Stimulated activated CD8-positive, alpha-beta memory T cell treated with anti-CD3 and anti-CD28 coated beads, Interleukin-15, amount 100 ng/mL, for 1 hour (primary cell): ENCODE results near the gene ADH4.
A peak's percentile ranks its signal among the peaks of the same experiment; 100 is the strongest.
"Not testable (repeated sequence)": the region's sequence is repeated elsewhere in the genome, so short reads cannot be mapped to it uniquely, and the experiment has no call there.

Experiments
- DNase-seq: peaks from one replicate; pipeline ENCODE4 v3.0.0-alpha.2; 2020; ENCODE audit warnings: low read depth

Gene ADH4

DNA sequence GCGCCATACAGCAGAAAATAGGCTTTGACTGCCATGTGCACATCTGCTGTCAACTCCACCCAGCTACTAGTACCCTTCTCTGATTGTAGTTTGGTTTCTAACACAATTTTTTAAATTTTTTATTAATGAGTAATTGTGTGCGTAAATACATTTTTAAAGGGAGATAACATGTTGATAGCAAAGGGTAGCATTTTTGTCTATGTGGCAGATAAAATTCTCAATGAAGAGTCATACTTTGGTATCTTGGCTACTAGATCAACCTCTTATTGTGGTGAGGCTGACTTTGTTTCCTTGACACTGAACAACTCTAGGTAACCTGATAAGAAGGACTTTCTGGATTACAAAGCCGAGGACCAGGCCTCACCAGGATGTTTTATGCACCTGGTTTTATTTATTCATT is 9.5 kb downstream of the ADH4 start:
- no peak for DNase-seq

DNA sequence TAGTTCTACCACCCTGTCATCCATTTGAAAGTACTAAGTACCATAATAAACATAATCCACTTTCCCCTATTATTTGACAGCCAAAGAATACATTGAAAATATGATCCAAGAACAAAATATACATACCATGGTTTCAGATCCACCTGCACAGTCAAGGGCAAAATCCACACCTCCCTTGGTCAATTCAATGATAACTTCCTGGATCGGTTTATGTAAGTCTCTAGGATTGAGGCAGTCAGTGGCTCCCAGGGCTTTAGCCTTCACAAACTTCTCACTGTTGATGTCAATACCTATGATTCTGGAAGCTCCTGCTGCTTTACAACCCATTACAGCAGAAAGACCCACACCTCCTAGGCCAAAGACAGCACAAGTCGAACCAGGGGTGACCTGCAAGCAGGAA is 12.7 kb downstream of the ADH4 start:
- no peak for DNase-seq

DNA sequence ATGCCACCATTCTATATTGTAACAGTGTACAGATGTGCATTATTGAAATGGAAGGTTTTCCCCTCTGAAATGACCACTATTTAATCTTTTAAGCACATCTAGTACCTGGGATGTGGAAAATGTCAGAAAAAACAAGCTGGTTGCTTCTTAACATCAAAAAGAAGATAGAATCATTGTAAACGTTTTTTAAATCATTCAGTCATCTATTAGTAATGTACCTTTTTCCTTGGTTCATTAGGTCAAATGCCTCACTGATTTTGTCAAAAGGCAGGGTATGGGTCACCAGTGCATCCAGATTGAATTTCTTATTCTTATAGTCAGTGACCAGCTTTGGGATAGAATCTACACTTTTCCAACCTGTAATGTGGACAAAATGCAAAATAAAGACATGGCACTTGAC is 17.7 kb downstream of the ADH4 start:
- DNase-seq: no peak

DNA sequence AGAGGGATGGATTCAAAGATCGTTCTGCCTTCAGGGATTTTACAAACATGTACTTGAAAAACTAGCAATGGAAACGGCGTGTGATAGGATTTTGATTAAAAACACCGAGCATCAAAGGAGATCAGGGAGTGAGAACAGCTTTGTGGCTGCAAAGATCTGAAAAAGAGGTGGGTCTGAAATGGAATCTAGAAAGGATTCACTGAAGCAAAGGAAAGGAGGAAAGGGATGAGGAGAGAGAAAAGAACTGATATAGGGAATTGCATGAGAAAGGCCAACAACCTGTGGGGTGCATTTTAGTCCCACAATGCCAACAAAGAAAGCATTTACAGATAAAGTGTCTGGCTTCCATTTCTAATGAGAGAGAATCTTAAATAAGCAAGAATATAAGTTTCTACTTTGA is 23.1 kb downstream of the ADH4 start:
- DNase-seq: no peak

DNA sequence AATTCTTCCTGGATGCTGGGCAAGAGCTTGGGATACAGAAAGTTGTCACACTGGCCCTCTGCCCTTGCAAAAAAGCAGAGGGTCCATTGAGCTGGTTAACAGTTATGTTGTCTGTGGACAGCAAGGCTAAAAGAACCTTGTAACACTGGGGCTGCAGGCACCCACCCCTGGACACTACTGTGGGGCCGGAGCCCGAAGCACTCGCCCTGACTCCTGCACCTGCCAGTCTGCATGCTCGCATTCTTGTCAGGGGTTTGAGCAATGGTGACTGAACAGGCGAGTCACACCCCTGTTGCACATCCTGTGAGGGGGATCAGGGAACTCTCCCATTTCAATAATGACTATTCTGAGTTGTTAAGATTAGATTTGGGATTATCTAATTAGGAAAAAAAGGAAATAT is 23.6 kb downstream of the ADH4 start:
- no peak for DNase-seq

DNA sequence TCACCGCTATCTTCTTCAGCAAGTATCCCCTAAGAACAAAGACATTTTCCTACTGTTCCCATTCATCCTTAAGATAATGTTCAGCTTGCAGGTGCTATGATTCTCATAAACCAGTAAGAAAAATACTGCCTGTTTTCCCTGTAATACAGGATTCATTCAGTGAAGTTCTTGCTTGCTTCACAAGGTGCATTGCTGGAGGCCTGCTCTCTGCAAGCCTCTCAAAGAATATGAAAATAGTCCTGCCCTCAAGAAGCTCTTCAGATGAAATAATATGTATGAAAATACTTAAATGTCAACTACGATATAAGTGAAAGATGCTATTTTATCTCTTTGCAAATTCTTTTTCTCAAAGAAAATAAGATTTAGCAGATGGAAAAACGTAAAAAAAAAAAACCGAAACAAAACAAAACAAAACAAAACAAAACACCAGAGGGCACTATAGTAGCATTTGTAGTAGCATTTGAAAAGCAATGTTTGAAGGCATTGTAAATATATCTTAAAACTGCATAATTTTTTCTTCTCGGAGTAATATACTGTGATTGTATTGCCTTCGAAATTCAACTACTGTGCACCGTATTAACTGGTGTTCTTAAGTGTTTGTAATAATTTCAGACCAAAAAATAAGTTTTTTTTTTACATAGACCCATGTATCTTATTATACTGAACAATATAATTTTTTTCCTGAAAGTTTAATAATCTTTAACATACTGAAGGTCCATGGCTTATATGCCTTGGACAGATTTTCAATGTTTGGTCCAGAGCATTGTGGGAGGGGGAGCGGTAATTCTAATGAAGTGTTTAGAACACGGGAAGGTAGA is 26.0 kb downstream of the ADH4 start:
- no peak for DNase-seq

DNA sequence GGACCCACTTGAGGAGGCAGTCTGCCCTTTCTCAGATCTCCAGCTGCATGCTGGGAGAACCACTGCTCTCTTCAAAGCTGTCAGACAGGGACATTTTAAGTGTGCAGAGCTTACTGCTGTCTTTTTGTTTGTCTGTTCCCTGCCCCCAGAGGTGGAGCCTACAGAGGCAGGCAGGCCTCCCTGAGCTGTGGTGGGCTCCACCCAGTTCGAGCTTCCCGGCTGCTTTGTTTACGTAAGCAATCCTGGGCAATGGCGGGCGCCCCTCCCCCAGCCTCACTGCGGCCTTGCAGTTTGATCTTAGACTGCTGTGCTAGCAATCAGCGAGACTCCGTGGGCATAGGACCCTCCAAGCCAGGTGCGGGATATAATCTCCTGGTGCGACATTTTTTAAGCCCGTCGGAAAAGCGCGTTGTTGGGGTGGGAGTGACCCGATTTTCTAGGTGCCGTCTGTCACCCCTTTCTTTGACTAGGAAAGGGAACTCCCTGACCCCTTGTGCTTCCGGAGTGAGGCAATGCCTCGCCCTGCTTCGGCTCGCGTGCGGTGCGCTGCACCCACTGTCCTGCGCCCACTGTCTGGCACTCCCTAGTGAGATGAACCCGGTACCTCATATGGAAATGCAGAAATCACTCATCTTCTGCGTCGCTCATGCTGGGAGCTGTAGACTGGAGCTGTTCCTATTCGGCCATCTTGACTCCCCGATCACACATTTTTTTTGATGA is 26.8 kb downstream of the ADH4 start:
- not testable (repeated sequence) for DNase-seq

DNA sequence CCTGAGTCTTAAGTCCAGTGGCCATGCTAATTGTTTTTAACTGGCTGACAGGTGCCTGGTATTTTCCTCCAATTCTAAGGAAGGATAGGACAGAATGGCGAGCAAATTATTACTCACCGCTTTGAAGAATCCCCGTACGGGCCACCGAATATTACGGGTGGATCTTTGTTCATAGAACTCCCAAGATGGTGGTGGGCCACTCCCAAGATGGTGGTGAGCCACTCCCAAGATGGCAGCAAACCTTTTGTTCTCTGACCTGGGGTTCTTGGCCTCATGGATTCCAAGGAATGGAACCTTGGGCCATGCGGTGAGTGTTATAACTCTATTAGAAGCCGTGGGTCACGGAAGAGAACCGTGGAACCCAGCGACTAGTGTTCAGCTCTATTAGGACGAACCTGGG is 34.8 kb downstream of the ADH4 start:
- not testable (repeated sequence) for DNase-seq

DNA sequence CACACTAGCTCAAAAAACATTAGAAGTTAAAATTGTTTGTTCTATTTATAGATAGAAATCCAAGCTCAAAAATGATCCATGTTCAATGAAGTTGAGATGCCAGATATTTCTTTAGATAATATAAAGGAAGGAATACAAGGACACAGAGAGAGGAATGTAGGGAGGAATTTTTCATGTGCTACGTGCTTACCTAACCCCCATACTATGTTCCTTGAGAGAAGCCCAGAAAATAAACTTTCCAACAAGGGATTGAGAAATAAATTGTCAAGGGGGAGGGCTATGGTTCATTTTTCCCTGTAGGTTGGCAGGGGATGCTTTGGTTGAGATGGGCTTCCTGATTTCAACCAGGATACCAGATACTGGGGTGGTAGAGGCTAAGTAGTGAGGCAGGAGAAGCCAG is 39.9 kb downstream of the ADH4 start:
- DNase-seq: no peak

DNA sequence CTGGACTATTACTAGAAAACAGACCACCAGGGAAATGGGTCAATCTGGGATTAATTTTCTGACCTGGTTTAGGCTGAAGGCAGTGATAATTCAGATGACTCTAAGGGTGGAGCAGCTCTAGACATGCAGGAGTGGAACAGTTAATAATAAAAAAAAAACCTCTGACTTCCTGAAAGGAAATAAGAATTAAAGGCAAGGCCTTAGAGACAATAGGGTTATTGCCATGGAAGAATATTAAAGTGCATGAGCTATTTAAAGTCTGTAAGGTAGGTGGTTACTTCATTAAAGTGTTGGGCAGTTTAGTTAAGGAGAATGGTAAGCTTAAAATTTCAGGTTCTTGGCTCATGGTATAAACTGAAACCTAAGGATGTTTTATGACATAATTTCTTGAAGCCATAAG is 40.9 kb downstream of the ADH4 start:
- no peak for DNase-seq

DNA sequence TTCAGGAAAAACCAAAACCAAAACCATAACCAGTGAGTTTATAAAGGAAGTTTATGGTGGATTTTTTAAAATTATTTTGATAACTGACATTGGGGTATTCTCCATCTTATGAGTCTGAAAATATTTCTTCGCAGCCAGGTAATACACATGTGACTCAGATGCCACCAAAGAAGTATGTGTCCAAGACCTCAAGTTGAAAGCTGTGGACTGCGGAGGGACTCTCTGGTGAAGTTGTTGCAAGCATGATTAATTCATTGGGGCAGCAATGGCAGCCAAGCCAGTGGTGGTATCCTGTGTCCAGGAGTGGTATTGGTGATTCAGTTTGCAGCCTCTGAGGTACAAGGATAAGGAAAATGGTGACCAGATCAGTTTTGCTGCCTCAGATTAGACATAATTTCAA is 41.5 kb downstream of the ADH4 start:
- no peak for DNase-seq

DNA sequence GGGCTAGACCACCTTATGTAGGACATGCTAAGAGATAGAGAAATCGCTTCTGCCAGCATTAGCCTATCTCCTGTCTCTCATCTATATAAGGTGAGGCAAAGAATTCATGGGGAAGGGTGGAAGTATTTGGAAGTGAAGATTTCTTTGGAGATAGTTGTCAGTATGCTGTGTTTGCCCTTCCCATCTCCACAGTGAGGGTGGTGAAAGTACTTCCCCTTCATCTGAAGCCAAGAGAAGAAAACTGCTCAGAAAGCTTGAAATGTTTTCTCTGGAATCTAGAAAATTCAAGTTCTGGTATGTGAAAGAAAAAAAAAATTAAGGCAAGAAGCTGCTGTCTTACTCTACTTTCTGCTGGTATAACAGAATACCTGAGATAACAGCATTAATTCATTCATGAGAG is 43.2 kb downstream of the ADH4 start:
- no peak for DNase-seq

DNA sequence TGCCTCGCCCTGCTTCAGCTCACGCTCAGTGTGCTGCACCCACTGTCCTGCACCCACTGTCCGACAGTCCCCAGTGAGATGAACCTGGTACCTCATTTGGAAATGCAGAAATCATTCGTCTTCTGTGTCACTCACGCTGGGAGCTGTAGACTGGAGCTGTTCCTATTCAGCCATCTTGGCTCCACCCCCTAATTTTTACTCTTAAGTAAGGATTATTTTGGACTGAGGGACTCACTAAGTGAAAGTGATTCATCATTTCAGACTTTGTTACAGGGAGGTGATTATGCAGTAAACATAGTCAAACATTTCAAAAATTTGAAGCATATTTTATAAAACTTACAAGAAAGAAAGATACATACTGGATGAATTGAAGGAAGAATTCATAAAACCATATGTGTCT is 44.3 kb downstream of the ADH4 start:
- not testable (repeated sequence) for DNase-seq

DNA sequence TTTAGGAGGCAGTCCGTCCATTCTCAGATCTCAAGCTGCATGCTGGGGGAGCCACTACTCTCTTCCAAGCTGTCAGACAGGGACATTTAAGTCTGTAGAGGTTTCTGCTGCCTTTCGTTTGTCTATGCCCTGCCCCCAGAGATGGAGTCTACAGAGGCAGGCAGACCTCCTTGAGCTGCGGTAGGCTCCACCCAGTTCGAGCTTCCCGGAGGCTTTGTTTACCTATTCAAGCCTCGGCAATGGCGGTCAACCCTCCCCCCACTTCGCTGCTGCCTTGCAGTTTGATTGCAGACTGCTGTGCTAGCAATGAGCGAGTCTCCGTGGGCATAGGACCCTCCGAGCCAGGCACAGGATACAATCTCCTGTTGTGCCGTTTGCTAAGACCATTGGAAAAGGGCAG is 44.8 kb downstream of the ADH4 start:
- DNase-seq: no peak

DNA sequence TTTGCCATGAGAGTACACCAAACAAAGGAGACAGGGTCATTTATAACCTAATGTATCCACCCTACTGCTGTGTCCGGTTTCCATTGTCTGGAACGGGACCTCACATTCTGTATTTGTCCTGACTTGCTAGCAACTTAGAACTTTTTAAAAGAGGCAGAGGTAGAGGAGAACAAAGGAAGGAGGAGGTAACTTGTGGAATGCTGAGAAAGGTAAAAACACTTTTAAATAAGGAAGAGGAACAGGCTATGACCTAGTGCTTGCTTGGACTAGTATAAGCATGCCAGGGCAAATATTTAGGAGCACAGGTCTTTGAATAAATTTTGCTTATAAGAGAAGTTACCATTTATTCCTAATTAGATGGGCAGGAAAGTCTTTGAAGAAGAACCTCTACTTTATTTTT is 52.3 kb downstream of the ADH4 start:
- DNase-seq: not testable (repeated sequence)

DNA sequence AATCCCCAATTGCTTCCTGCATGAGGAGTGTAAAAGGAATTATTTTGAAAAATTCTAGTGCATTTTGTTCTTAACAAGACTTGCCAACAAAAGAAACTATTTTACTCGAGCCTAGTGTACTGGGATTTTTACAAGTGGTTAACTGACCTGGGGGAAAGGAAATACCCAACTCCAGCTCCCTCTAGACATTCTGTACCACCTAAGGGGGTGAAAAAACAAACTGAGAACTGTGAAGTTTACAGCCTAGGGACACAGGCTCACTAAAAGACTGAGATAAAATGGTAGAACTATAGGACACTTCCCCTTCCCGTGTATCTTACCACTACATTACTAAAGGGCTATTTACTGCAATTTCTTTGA is 52.9 kb downstream of the ADH4 start:
- DNase-seq: no peak

DNA sequence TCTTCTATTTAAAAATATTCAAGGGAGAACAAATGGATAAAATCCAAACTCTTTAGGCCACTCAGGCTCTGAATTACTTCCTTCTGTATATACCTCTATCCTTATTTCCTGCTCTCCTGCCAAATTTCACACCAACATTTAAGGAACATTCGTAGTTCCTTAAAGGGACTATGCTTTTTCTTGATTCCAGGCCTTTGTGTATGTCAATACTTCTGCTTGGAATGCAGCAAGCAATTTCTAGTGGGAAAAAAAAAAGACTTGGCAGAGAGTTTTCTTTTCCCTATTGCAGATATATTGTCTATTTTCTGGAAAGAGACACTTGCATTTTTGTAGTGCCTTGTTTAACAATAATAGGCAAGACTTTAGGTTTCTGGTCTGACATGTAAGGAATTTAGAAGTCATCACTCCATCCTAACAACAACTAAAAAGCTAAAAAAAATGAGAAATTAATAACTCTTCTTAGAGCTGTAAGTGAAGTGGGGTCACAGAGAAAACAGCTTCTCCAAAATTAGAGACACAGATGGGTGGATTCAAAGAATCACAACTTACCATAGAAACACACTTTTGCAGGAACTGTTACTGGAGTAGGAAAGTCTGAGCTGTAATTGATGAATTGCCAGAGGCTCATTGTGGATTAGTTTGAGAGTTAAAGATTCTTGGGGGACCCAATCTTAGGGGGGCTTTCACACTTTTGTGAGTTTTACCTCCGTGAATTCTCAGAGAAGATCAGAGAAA is 53.4 kb downstream of the ADH4 start:
- DNase-seq: no peak

DNA sequence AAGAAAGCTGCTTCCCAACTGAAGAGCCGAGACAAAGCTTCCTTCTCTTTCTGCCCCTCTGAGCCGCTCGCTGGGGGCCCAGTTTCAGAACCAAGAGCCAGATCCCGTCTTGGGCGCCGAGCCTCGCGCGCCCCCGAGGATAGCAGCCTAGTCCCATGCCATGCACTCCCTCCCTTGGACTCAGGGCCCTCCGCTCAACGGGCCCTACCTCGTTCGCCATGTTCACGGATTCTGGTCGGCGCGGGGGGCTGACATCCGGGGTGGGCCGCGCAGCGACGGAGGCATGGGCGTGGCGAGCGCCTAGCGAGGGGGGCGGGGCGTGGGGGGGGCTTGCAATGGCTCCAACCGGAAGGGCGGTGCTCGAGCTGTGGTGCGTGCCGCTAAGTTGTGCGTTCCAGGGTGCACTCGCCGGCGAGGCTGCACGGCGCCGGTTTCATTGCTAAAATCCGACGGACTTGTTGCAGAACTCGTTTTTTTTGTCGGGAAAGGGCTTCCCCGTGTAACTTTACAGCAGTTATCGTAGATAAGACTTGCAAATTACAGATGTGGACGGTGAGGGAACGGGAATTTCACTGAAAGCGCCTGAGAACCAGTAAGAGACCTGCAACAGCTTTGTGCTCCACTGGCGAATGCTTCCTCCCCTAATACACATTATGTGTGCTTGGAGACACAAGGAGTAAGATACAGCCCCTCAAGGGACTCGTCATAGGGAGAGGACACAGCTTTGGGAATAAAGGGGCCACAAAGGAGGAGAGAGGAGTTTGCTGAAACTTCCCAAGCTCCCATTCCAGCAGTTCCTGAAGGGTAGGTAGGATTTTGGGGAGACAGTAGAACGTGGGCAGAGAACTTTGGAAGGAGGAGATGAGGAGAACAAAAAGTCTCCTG is 55.4 kb downstream of the ADH4 start, which contains the start of gene ADH5:
Gene ADH5 (minus strand): TSS at position 308 of the 885 bp plus-strand sequence. CDS start 88 bp downstream, at position 220.
- peak; percentile 80 for DNase-seq

DNA sequence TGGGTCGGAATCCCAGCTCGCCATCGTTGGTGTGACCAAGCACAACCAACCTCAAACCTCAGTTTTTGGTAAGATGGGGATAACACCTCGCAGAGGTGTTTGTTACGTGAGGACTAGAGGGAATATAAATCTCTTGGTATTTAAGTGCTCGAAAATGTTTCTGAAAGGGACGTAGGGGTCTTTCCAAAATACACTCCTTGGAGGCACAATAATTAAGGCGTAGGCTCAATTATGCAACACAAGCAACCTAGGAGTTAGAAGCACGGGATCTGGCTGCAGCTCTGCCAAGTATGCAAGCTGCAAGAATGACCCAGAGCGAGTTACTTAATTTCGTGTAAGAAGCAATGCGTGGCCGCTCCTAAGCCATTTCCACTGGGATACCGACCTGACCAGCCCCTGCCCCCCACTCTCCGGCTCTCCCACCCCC is 56.1 kb downstream of the ADH4 start:
- no peak for DNase-seq

DNA sequence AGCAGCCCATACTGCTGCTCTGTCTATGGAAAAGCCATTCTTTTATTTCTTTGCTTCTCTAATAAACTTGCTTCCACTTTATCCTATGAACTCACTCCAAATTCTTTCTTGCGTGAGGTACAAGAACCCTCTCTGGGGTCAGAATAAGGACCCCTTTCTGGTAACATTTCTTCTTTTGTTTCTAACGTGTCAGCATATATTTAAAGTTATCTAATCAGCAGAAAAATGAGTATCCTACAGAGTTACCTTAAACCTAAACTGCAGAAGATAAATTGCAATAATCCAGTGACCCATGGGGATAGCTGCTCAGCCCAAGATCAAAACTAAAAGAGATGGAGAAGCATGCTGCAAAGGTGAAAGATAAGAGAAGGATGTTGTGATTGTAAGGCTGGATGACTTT is 59.5 kb downstream of the ADH4 start:
- DNase-seq: no peak

DNA sequence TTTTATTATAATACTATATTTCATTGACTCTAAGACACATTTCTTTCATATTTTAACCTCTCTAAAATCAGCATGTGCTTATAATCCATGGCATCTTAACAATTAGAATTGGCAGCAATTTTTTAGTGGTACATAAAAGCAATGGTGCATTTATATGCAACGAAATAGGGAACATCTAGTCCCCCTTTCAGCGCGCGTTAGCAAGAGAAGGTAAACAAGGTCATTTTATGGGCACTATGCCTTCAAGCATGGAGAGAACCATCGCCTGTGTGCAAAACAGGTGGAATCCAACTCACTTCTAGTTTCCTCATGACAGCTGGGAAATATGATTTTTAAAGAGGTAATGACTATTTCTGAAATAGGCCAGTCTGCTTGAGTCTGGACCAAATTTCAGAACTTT is 61.9 kb downstream of the ADH4 start:
- DNase-seq: no peak

DNA sequence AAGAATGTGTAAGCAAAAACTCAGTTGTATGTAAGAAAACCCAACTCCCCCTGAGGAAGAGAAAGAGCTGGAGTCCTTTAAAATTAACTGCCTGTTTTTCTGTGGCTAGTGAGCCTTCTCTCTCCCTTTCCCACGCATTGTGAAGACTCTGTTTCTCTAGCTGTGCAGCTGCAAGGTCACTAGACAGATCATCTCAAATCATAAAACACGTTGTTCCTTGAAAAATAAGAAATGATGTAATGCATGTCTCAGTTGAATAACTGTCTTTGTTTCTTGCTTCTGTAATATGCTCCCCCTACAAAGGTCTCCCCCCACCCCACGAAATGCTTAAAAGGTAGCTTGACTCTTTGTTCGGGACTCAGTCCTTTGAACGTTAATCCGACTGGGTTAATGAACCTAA is 63.2 kb downstream of the ADH4 start:
- DNase-seq: not testable (repeated sequence)
